ENCODE results near the gene ANKS1A.

The ANKS1A gene

GRCh38 chr6:35086282-35086632 is 197.2 kb downstream of the ANKS1A start:
- Histone ChIP-seq H3K9me3 (ENCODE audit: control insufficient read depth, low read length) (no peaks in the 10 kb centered on the region), H3K4me1 (ENCODE audit: control insufficient read depth, insufficient read depth, low read length) (no peaks in the 10 kb centered on the region), H3K9ac (ENCODE audit: low read length) (no peak overlapping the region), H3K4me3 (ENCODE audit: low read length) (no peak overlapping the region), H3K27me3 (ENCODE audit: control insufficient read depth, insufficient read depth, low read length) (no peaks in the 10 kb centered on the region), H3K36me3 (ENCODE audit: control insufficient read depth, insufficient read depth, low read length) (peaks cover 8% of the 10 kb centered on the region)

- Histone ChIP-seq H3K4me1 (ENCODE audit: control insufficient read depth, insufficient read depth, low read length) (no peaks in the 10 kb centered on the region), H3K9me3 (ENCODE audit: control insufficient read depth, low read length) (no peaks in the 10 kb centered on the region)
These were observed 197.7 kb downstream of the ANKS1A start for GRCh38 chr6:35086636-35087360.

GRCh38 chr6:35087361-35088280 is 198.6 kb downstream of the ANKS1A start:
- H3K27me3 ChIP-seq (ENCODE audit: control insufficient read depth, insufficient read depth, low read length) = no peaks in the 10 kb centered on the region
- H3K36me3 ChIP-seq (ENCODE audit: control insufficient read depth, insufficient read depth, low read length) = peaks cover 8% of the 10 kb centered on the region
- peaks cover 3% of the 10 kb centered on the region for H3K4me1 ChIP-seq (ENCODE audit: control insufficient read depth, insufficient read depth, low read length)
- H3K9me3 ChIP-seq (ENCODE audit: control insufficient read depth, low read length) = no peaks in the 10 kb centered on the region
- H3K4me3 ChIP-seq (ENCODE audit: low read length) = no peak overlapping the region
- H3K9ac ChIP-seq (ENCODE audit: low read length) = no peak overlapping the region

More at GRCh38 chr6:35086636-35087360, 197.7 kb downstream of the ANKS1A start:
- Histone ChIP-seq H3K27me3 (ENCODE audit: control insufficient read depth, insufficient read depth, low read length) (no peaks in the 10 kb centered on the region), H3K9ac (ENCODE audit: low read length) (no peak overlapping the region), H3K36me3 (ENCODE audit: control insufficient read depth, insufficient read depth, low read length) (peaks cover 8% of the 10 kb centered on the region), H3K4me3 (ENCODE audit: low read length) (no peak overlapping the region)

GRCh38 chr6:35088281-35089215 is 199.5 kb downstream of the ANKS1A start:
- H3K36me3 ChIP-seq (ENCODE audit: control insufficient read depth, insufficient read depth, low read length) = peaks cover 6% of the 10 kb centered on the region
- no peaks in the 10 kb centered on the region for H3K9me3 ChIP-seq (ENCODE audit: control insufficient read depth, low read length)
- peaks cover 8% of the 10 kb centered on the region for H3K4me1 ChIP-seq (ENCODE audit: control insufficient read depth, insufficient read depth, low read length)
- H3K27me3 ChIP-seq (ENCODE audit: control insufficient read depth, insufficient read depth, low read length) = no peaks in the 10 kb centered on the region
- H3K9ac ChIP-seq (ENCODE audit: low read length) = no peak overlapping the region
- no peak overlapping the region for H3K4me3 ChIP-seq (ENCODE audit: low read length)

GRCh38 chr6:35089216-35089934 is 200.3 kb downstream of the ANKS1A start:
- no peak overlapping the region for H3K9ac ChIP-seq (ENCODE audit: low read length)
- H3K27me3 ChIP-seq (ENCODE audit: control insufficient read depth, insufficient read depth, low read length) = no peaks in the 10 kb centered on the region
- H3K4me3 ChIP-seq (ENCODE audit: low read length) = no peak overlapping the region
- H3K4me1 ChIP-seq (ENCODE audit: control insufficient read depth, insufficient read depth, low read length) = peaks cover 8% of the 10 kb centered on the region
- no peaks in the 10 kb centered on the region for H3K9me3 ChIP-seq (ENCODE audit: control insufficient read depth, low read length)
- H3K36me3 ChIP-seq (ENCODE audit: control insufficient read depth, insufficient read depth, low read length) = no peaks in the 10 kb centered on the region

GRCh38 chr6:35089935-35090505 is 201.0 kb downstream of the ANKS1A start:
- H3K4me3 ChIP-seq (ENCODE audit: low read length) = no peak overlapping the region
- H3K4me1 ChIP-seq (ENCODE audit: control insufficient read depth, insufficient read depth, low read length) = peaks cover 8% of the 10 kb centered on the region
- no peak overlapping the region for H3K9ac ChIP-seq (ENCODE audit: low read length)
- no peaks in the 10 kb centered on the region for H3K27me3 ChIP-seq (ENCODE audit: control insufficient read depth, insufficient read depth, low read length)
- no peaks in the 10 kb centered on the region for H3K9me3 ChIP-seq (ENCODE audit: control insufficient read depth, low read length)
- H3K36me3 ChIP-seq (ENCODE audit: control insufficient read depth, insufficient read depth, low read length) = no peaks in the 10 kb centered on the region

- Histone ChIP-seq H3K4me1 (ENCODE audit: control insufficient read depth, insufficient read depth, low read length) (peaks cover 8% of the 10 kb centered on the region), H3K27me3 (ENCODE audit: control insufficient read depth, insufficient read depth, low read length) (no peaks in the 10 kb centered on the region), H3K9me3 (ENCODE audit: control insufficient read depth, low read length) (no peaks in the 10 kb centered on the region), H3K36me3 (ENCODE audit: control insufficient read depth, insufficient read depth, low read length) (no peaks in the 10 kb centered on the region), H3K4me3 (ENCODE audit: low read length) (no peak overlapping the region), H3K9ac (ENCODE audit: low read length) (no peak overlapping the region)
These were observed 201.7 kb downstream of the ANKS1A start for GRCh38 chr6:35090734-35091133.

- Histone ChIP-seq H3K36me3 (ENCODE audit: control insufficient read depth, insufficient read depth, low read length) (no peaks in the 10 kb centered on the region), H3K9ac (ENCODE audit: low read length) (no peak overlapping the region), H3K4me1 (ENCODE audit: control insufficient read depth, insufficient read depth, low read length) (peaks cover 8% of the 10 kb centered on the region), H3K9me3 (ENCODE audit: control insufficient read depth, low read length) (no peaks in the 10 kb centered on the region), H3K27me3 (ENCODE audit: control insufficient read depth, insufficient read depth, low read length) (no peaks in the 10 kb centered on the region), H3K4me3 (ENCODE audit: low read length) (no peak overlapping the region)
These were observed 202.5 kb downstream of the ANKS1A start for GRCh38 chr6:35091346-35092083.

- Histone ChIP-seq H3K4me3 (ENCODE audit: low read length) (no peak overlapping the region), H3K4me1 (ENCODE audit: control insufficient read depth, insufficient read depth, low read length) (peaks cover 12% of the 10 kb centered on the region), H3K27me3 (ENCODE audit: control insufficient read depth, insufficient read depth, low read length) (no peaks in the 10 kb centered on the region), H3K9ac (ENCODE audit: low read length) (no peak overlapping the region), H3K36me3 (ENCODE audit: control insufficient read depth, insufficient read depth, low read length) (no peaks in the 10 kb centered on the region), H3K9me3 (ENCODE audit: control insufficient read depth, low read length) (no peaks in the 10 kb centered on the region)
These were observed 203.5 kb downstream of the ANKS1A start for GRCh38 chr6:35092362-35093117.

- Histone ChIP-seq H3K4me3 (ENCODE audit: low read length) (no peak overlapping the region), H3K27me3 (ENCODE audit: control insufficient read depth, insufficient read depth, low read length) (no peaks in the 10 kb centered on the region), H3K4me1 (ENCODE audit: control insufficient read depth, insufficient read depth, low read length) (peaks cover 12% of the 10 kb centered on the region), H3K9ac (ENCODE audit: low read length) (no peak overlapping the region), H3K36me3 (ENCODE audit: control insufficient read depth, insufficient read depth, low read length) (no peaks in the 10 kb centered on the region), H3K9me3 (ENCODE audit: control insufficient read depth, low read length) (no peaks in the 10 kb centered on the region)
These were observed 204.0 kb downstream of the ANKS1A start for GRCh38 chr6:35093118-35093445.

All from mucosa of stomach (tissue), 1 donor.